ENCODE measurements around the gene SPG7.

Gene SPG7

GRCh38 chr16:89605186-89605970 is 97.2 kb downstream of the SPG7 start:
- H3K4me3 ChIP-seq (ENCODE audit: low read depth, low read length): no peak overlapping the region
- no peak for DNase-seq (ENCODE audit: low read depth)
- no peak for TF ChIP-seq CTCF (IDR thresholded peaks at IDR 0.05; ENCODE audit: low read depth, low read length, missing control alignments)

- DNase-seq (ENCODE audit: low read depth): no peak
- TF ChIP-seq CTCF (IDR thresholded peaks at IDR 0.05; ENCODE audit: low read depth, low read length, missing control alignments): no peak
- H3K4me3 ChIP-seq (ENCODE audit: low read depth, low read length): no peak overlapping the region
Measured at GRCh38 chr16:89606006-89606405, 97.8 kb downstream of the SPG7 start.
